NCI-H2196 (cell line): Measurements from ENCODE around the gene LIPC.

ENCODE experiments used
- DNase-seq: peaks from one replicate; lab custom pipeline; 2025; ENCODE audit not compliant: unreplicated experiment; lab: John Stamatoyannopoulos, UW

LIPC gene

GRCh38 chr15:58472221-58472620 is 40.4 kb downstream of the LIPC start:
- no peak for DNase-seq

GRCh38 chr15:58472821-58473581 is 41.2 kb downstream of the LIPC start:
- no peak for DNase-seq

GRCh38 chr15:58473724-58474123 is 41.9 kb downstream of the LIPC start:
- no peak for DNase-seq

GRCh38 chr15:58474741-58475323 is 43.0 kb downstream of the LIPC start:
- no peak for DNase-seq

GRCh38 chr15:58475573-58476524 is 44.1 kb downstream of the LIPC start:
- peak; percentile 50 for DNase-seq

- DNase-seq: no peak
Measured at GRCh38 chr15:58476525-58477162, 44.9 kb downstream of the LIPC start.

GRCh38 chr15:58477170-58477569 is 45.4 kb downstream of the LIPC start:
- no peak for DNase-seq

GRCh38 chr15:58478035-58478434 is 46.2 kb downstream of the LIPC start:
- DNase-seq: no peak

- no peak for DNase-seq
Measured at GRCh38 chr15:58478579-58478978, 46.8 kb downstream of the LIPC start.

GRCh38 chr15:58479941-58480340 is 48.1 kb downstream of the LIPC start:
- DNase-seq: no peak

- no peak for DNase-seq
Measured at GRCh38 chr15:58483376-58483775, 51.6 kb downstream of the LIPC start.

GRCh38 chr15:58484791-58485600 is 53.2 kb downstream of the LIPC start:
- DNase-seq: no peak

- no peak for DNase-seq
Measured at GRCh38 chr15:58486062-58486461, 54.3 kb downstream of the LIPC start.

- no peak for DNase-seq
Measured at GRCh38 chr15:58486564-58486963, 54.8 kb downstream of the LIPC start.

- no peak for DNase-seq
Measured at GRCh38 chr15:58487041-58487723, 55.4 kb downstream of the LIPC start.

GRCh38 chr15:58487724-58488120 is 55.9 kb downstream of the LIPC start:
- no peak for DNase-seq

GRCh38 chr15:58489289-58490085 is 57.7 kb downstream of the LIPC start:
- DNase-seq: no peak

- no peak for DNase-seq
Measured at GRCh38 chr15:58490086-58490887, 58.5 kb downstream of the LIPC start.
